CD4-positive, alpha-beta T cell treated with Interleukin-4 for 4 hours (primary cell): Measurements from ENCODE around the gene ZNF699.
"Not testable (repeated sequence)": the region's sequence is repeated elsewhere in the genome, so short reads cannot be mapped to it uniquely, and the experiment has no call there.

Experiments
- DNase-seq: peaks from one replicate; pipeline ENCODE4 v3.0.0-alpha.2; 2020

The ZNF699 gene

GRCh38 chr19:9309139-9309973, at the start of gene ZNF699:
Gene ZNF699 (minus strand): TSS chr19:9309838. CDS start chr19:9305119, 4,719 bp downstream.
- DNase-seq, result peak; percentile 98

GRCh38 chr19:9354651-9355050, 45.0 kb upstream of the ZNF699 start:
- no peak for DNase-seq

GRCh38 chr19:9353011-9353410, 43.4 kb upstream of the ZNF699 start:
- no peak for DNase-seq

- DNase-seq, result no peak
Observed at GRCh38 chr19:9352505-9352904, 42.9 kb upstream of the ZNF699 start.

- DNase-seq, result no peak
Observed at GRCh38 chr19:9348671-9349070, 39.0 kb upstream of the ZNF699 start.

GRCh38 chr19:9348253-9348652, 38.6 kb upstream of the ZNF699 start:
- no peak for DNase-seq

GRCh38 chr19:9345005-9345404, 35.4 kb upstream of the ZNF699 start:
- DNase-seq, result no peak

GRCh38 chr19:9342610-9343304, 33.1 kb upstream of the ZNF699 start:
- DNase-seq, result no peak

- DNase-seq, result no peak
Observed at GRCh38 chr19:9329999-9330398, 20.4 kb upstream of the ZNF699 start.

GRCh38 chr19:9324584-9324962, 14.9 kb upstream of the ZNF699 start:
- no peak for DNase-seq

GRCh38 chr19:9323919-9324583, 14.4 kb upstream of the ZNF699 start, which contains the start of gene ZNF559:
Gene ZNF559 (plus strand): TSS chr19:9324179. CDS start chr19:9338550, 14,371 bp downstream.
- peak; percentile 94 for DNase-seq

GRCh38 chr19:9323557-9323918, 13.9 kb upstream of the ZNF699 start:
- DNase-seq, result peak; percentile 70

GRCh38 chr19:9322201-9322600, 12.6 kb upstream of the ZNF699 start:
- not testable (repeated sequence) for DNase-seq

- not testable (repeated sequence) for DNase-seq
Observed at GRCh38 chr19:9321756-9322155, 12.1 kb upstream of the ZNF699 start.

GRCh38 chr19:9321338-9321737, 11.7 kb upstream of the ZNF699 start:
- DNase-seq, result no peak

- no peak for DNase-seq
Observed at GRCh38 chr19:9313756-9314155, 4.1 kb upstream of the ZNF699 start.

- DNase-seq, result no peak
Observed at GRCh38 chr19:9309974-9310446, 372 bp upstream of the ZNF699 start.

- no peak for DNase-seq
Observed at GRCh38 chr19:9308091-9308770, 1.4 kb downstream of the ZNF699 start.

- DNase-seq, result no peak
Observed at GRCh38 chr19:9306443-9306842, 3.2 kb downstream of the ZNF699 start.

- DNase-seq, result no peak
Observed at GRCh38 chr19:9296336-9296735, 13.3 kb downstream of the ZNF699 start.

- DNase-seq, result no peak
Observed at GRCh38 chr19:9295411-9295849, 14.2 kb downstream of the ZNF699 start.

GRCh38 chr19:9289231-9289884, 20.3 kb downstream of the ZNF699 start:
- no peak for DNase-seq
